OCI-LY3 (cell line): ENCODE data around the gene ZYG11B.

Experiments
- EZH2phosphoT487 ChIP-seq: fragments of 200-600 bp; shearing (Covaris generic); IDR thresholded peaks from 2 replicates; pipeline ENCODE4 v1.6.1; 2018; ENCODE audit warnings: antibody characterized with exemption, mixed run types, low read depth
- TF ChIP-seq, protein P1 (sequence below): fragments of 200-600, 300-600 bp; sonication (generic); IDR thresholded peaks from 2 replicates; pipeline ENCODE4 v1.5.1; 2014; ENCODE audit warnings: antibody characterized with exemption, low read length, low read depth

DNA sequence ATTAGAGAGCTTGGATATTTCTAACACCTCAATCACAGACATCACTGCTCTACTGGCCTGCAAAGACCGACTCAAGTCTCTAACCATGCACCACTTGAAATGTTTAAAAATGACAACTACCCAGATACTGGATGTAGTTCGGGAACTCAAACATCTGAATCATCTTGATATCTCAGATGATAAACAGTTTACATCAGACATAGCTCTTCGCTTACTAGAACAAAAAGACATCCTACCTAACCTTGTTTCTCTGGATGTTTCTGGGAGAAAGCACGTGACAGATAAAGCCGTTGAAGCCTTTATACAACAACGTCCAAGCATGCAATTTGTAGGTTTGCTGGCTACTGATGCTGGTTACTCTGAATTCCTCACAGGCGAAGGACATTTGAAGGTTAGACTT, 45.1 kb downstream of the ZYG11B start:
- TF ChIP-seq, protein P1, sequence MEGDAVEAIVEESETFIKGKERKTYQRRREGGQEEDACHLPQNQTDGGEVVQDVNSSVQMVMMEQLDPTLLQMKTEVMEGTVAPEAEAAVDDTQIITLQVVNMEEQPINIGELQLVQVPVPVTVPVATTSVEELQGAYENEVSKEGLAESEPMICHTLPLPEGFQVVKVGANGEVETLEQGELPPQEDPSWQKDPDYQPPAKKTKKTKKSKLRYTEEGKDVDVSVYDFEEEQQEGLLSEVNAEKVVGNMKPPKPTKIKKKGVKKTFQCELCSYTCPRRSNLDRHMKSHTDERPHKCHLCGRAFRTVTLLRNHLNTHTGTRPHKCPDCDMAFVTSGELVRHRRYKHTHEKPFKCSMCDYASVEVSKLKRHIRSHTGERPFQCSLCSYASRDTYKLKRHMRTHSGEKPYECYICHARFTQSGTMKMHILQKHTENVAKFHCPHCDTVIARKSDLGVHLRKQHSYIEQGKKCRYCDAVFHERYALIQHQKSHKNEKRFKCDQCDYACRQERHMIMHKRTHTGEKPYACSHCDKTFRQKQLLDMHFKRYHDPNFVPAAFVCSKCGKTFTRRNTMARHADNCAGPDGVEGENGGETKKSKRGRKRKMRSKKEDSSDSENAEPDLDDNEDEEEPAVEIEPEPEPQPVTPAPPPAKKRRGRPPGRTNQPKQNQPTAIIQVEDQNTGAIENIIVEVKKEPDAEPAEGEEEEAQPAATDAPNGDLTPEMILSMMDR: no peak
- no peak for TF ChIP-seq EZH2phosphoT487
